ENCODE data around the gene KDM8.

KDM8 gene

DNA sequence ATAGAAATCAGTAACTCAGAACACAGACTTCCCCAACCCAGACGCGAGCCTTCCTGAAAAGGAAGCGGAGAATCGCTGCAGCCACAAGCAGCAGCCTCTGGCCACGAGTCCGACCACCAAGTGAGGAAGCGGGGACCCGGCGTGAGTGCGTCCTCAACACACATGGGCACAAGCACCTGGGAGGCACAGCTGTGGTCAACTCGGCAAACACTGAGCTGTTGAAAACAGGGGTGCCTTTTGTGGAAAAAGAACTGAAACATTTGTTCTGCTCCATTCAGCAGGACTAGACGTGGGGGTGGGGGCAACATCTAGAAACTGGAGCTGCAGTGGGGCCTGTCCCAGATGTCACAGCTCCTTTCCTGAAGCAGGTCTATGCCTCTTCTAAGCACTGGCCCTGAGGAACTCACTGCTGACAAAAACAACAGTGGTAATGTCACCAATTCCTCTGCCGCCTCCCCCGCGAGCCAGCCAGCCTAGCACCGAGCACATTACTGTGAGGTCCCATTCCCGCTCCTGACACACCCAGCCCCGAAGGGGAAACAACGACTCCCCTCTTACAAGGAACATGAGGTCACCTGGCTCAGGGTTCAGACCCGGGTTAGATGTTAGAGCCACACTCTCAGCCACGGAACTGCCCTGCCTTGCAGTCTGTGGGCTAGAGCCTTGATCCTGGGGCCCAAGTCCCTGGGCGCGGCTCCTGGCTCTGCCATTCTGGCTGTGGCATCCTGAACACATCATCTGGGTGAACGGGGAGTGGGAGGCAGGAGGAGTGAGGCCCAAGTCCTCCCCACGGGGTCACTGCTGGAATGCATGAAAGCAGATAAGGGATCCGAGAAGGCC, 29.0 kb downstream of the KDM8 start:
- H3K4me1 ChIP-seq: peaks cover 93 to 100% (median 100%) of the 10 kb centered on the region in 10 experiments
- H4K20me1 ChIP-seq: peaks cover 0 to 16% (median 0%) of the 10 kb centered on the region in 11 experiments; a peak in 2 of 22 replicates
- H3K27ac ChIP-seq: peak overlapping the region; percentile 5 to 83 (median 64); a peak in 19 of 22 replicates
- H3K27me3 ChIP-seq: peaks cover 0 to 8% (median 0%) of the 10 kb centered on the region in 11 experiments; a peak in 2 of 22 replicates
- H3K9me3 ChIP-seq (replicated peaks in 1 of 11): no peaks in the 10 kb centered on the region
- H3K4me2 ChIP-seq: peak overlapping the region; percentile 76 to 94 (median 92)
- H3K36me3 ChIP-seq: peaks cover 0 to 7% (median 0%) of the 10 kb centered on the region in 11 experiments; a peak in 2 of 22 replicates
- H3K9ac ChIP-seq: peak overlapping the region in 10 of 11 experiments; percentile 4 to 75 (median 56); a peak in 18 of 22 replicates
- peak overlapping the region in 6 of 10 experiments; percentile 4 to 41 (median 30); a peak in 9 of 20 replicates for H3K4me3 ChIP-seq
- TF ChIP-seq Cebpa-rat (IDR thresholded peaks at IDR 0.05): no peak

GRCh38 chr16:27232901-27233625, 29.7 kb downstream of the KDM8 start:
- Histone ChIP-seq H3K27me3 (0 out of 22 replicates have a peak, but pooled peaks cover 0 to 5% (median 0%) of the 10 kb centered on the region in 11 experiments), H3K4me1 (peaks cover 93 to 100% (median 100%) of the 10 kb centered on the region in 10 experiments), H3K9me3 (replicated peaks in 1 of 11) (no peaks in the 10 kb centered on the region), H3K36me3 (peaks cover 0 to 7% (median 0%) of the 10 kb centered on the region in 11 experiments; a peak in 2 of 22 replicates), H3K9ac (peak overlapping the region in 7 of 11 experiments; percentile 4 to 75 (median 72); a peak in 14 of 22 replicates), H3K27ac (peak overlapping the region in 9 of 11 experiments; percentile 38 to 83 (median 67); a peak in 16 of 22 replicates), H3K4me2 (peak overlapping the region; percentile 76 to 94 (median 92)), H4K20me1 (peaks cover 0 to 14% (median 0%) of the 10 kb centered on the region in 11 experiments; a peak in 2 of 22 replicates), H3K4me3 (no peak overlapping the region; a peak in 1 of 20 replicates)
- TF ChIP-seq Cebpa-rat (IDR thresholded peaks at IDR 0.05): no peak

GRCh38 chr16:27233731-27234130, 30.4 kb downstream of the KDM8 start:
- Histone ChIP-seq H3K36me3 (peaks cover 0 to 7% (median 0%) of the 10 kb centered on the region in 11 experiments; a peak in 2 of 22 replicates), H3K4me1 (peaks cover 95 to 100% (median 99%) of the 10 kb centered on the region in 10 experiments), H3K4me2 (peak overlapping the region in 10 of 11 experiments; percentile 76 to 94 (median 92); a peak in 18 of 22 replicates), H3K27ac (peak overlapping the region in 5 of 11 experiments; percentile 17 to 83 (median 81); a peak in 9 of 22 replicates), H3K4me3 (no peak overlapping the region), H3K9me3 (replicated peaks in 1 of 11) (no peaks in the 10 kb centered on the region), H4K20me1 (peaks cover 0 to 14% (median 0%) of the 10 kb centered on the region in 11 experiments; a peak in 2 of 22 replicates), H3K9ac (peak overlapping the region in 4 of 11 experiments; percentile 65 to 75 (median 72); a peak in 7 of 22 replicates), H3K27me3 (0 out of 22 replicates have a peak, but pooled peaks cover 0 to 5% (median 0%) of the 10 kb centered on the region in 11 experiments)
- no peak for TF ChIP-seq Cebpa-rat (IDR thresholded peaks at IDR 0.05)

- peak overlapping the region in 10 of 11 experiments; percentile 76 to 94 (median 92); a peak in 21 of 22 replicates for H3K4me2 ChIP-seq
- no peak overlapping the region for H3K4me3 ChIP-seq
- H3K9ac ChIP-seq: peak overlapping the region in 6 of 11 experiments; percentile 27 to 75 (median 72); a peak in 7 of 22 replicates
- peaks cover 0 to 11% (median 0%) of the 10 kb centered on the region in 11 experiments; a peak in 2 of 22 replicates for H4K20me1 ChIP-seq
- H3K27me3 ChIP-seq: 0 out of 22 replicates have a peak, but pooled peaks cover 0 to 5% (median 0%) of the 10 kb centered on the region in 11 experiments
- no peaks in the 10 kb centered on the region for H3K9me3 ChIP-seq (replicated peaks in 1 of 11)
- peaks cover 0 to 7% (median 0%) of the 10 kb centered on the region in 11 experiments; a peak in 2 of 22 replicates for H3K36me3 ChIP-seq
- no peak for TF ChIP-seq Cebpa-rat (IDR thresholded peaks at IDR 0.05)
- H3K27ac ChIP-seq: peak overlapping the region in 7 of 11 experiments; percentile 38 to 83 (median 79); a peak in 13 of 22 replicates
- peaks cover 93 to 100% (median 96%) of the 10 kb centered on the region in 10 experiments for H3K4me1 ChIP-seq
These were observed 30.8 kb downstream of the KDM8 start for GRCh38 chr16:27234171-27234570.

- peaks cover 0 to 7% (median 0%) of the 10 kb centered on the region in 11 experiments; a peak in 2 of 22 replicates for H4K20me1 ChIP-seq
- H3K27me3 ChIP-seq: 0 out of 22 replicates have a peak, but pooled peaks cover 0 to 5% (median 0%) of the 10 kb centered on the region in 11 experiments
- TF ChIP-seq Cebpa-rat (IDR thresholded peaks at IDR 0.05): no peak
- no peak overlapping the region for H3K4me3 ChIP-seq
- peaks cover 0 to 7% (median 0%) of the 10 kb centered on the region in 11 experiments; a peak in 2 of 22 replicates for H3K36me3 ChIP-seq
- peak overlapping the region in 8 of 11 experiments; percentile 24 to 83 (median 78); a peak in 15 of 22 replicates for H3K27ac ChIP-seq
- H3K4me2 ChIP-seq: peak overlapping the region; percentile 76 to 94 (median 92); a peak in 21 of 22 replicates
- H3K4me1 ChIP-seq: peaks cover 89 to 97% (median 91%) of the 10 kb centered on the region in 10 experiments
- H3K9me3 ChIP-seq (replicated peaks in 1 of 11): no peaks in the 10 kb centered on the region
- peak overlapping the region in 7 of 11 experiments; percentile 8 to 75 (median 71); a peak in 9 of 22 replicates for H3K9ac ChIP-seq
These were observed 31.3 kb downstream of the KDM8 start for GRCh38 chr16:27234603-27235002.

DNA sequence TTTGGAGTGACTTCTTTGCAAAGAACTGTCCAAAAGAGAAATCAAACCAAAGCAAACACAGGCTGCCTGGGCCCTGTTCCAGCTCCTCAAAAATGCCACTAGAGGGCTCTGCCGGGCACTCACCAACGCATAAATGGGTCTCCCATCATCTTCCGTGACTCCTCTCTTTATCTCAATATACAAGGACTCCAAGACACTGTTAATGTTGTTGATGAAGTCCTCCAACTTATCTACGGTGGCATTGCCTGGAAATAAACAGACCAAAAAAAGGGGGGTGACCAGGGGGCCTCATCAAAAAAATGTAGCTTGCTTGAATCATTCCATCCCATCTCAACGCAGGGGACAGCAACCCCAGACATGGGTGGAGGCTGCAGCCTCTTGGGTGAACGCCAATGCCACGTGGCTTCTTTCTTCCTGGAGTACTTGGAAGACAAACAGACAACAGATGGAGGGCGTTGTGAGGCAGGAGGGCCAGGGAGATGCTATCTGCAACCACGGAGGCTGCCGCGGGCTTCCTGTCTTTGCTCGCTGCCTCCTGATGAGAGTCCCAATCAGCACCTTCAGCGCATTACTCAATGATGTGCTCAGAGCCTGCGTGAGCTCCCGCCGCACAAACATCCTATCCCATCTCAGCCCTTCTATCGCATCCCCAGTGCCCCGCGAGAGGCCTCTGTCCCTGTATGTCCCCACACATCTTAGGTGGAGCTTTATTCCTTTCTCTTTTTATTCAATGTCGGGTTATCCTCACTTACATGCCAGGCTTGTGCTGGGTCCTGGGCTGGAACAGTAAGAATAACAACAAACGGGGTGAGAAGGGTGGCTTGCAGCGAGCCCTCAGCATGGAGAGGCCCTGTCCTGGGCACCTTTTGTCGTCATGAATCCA, 32.0 kb downstream of the KDM8 start:
- peaks cover 83 to 95% (median 85%) of the 10 kb centered on the region in 10 experiments for H3K4me1 ChIP-seq
- H3K27me3 ChIP-seq: 0 out of 22 replicates have a peak, but pooled peaks cover 0 to 5% (median 0%) of the 10 kb centered on the region in 11 experiments
- H3K27ac ChIP-seq: peak overlapping the region in 10 of 11 experiments; percentile 76 to 84 (median 82); a peak in 21 of 22 replicates
- peak overlapping the region; percentile 76 to 94 (median 92) for H3K4me2 ChIP-seq
- TF ChIP-seq Cebpa-rat (IDR thresholded peaks at IDR 0.05): no peak; a peak in 1 of 22 replicates
- no peaks in the 10 kb centered on the region for H3K9me3 ChIP-seq (replicated peaks in 1 of 11)
- H3K4me3 ChIP-seq: peak overlapping the region in 2 of 10 experiments; percentile 3 to 26; a peak in 2 of 20 replicates
- H4K20me1 ChIP-seq: peaks cover 0 to 2% (median 0%) of the 10 kb centered on the region in 11 experiments; a peak in 1 of 22 replicates
- H3K9ac ChIP-seq: peak overlapping the region; percentile 0 to 75 (median 60); a peak in 20 of 22 replicates
- peaks cover 0 to 7% (median 0%) of the 10 kb centered on the region in 11 experiments; a peak in 2 of 22 replicates for H3K36me3 ChIP-seq

DNA sequence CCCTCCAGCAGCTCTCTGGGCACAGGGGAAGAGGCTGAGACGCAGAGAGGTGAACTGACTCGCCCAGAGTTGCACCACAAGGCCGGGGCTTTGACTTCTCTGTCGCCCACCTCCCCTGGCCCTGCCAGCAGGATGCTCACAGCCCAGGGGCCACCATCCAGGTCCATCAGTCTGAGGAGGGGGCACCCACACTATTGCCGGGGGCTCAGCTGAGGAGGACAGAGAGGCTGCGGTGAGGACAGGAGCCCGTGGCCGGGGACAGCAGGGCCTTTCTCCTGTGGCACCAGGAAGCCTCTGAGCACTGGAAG, 32.6 kb downstream of the KDM8 start:
- peak overlapping the region in 10 of 11 experiments; percentile 76 to 84 (median 82); a peak in 21 of 22 replicates for H3K27ac ChIP-seq
- peak overlapping the region in 10 of 11 experiments; percentile 11 to 75 (median 62); a peak in 19 of 22 replicates for H3K9ac ChIP-seq
- H3K4me3 ChIP-seq: no peak overlapping the region
- H3K9me3 ChIP-seq (replicated peaks in 1 of 11): no peaks in the 10 kb centered on the region
- H3K4me2 ChIP-seq: peak overlapping the region; percentile 76 to 94 (median 92)
- peaks cover 0 to 7% (median 0%) of the 10 kb centered on the region in 11 experiments; a peak in 2 of 22 replicates for H3K36me3 ChIP-seq
- H4K20me1 ChIP-seq: no peaks in the 10 kb centered on the region
- peaks cover 77 to 95% (median 82%) of the 10 kb centered on the region in 10 experiments for H3K4me1 ChIP-seq
- 0 out of 22 replicates have a peak, but pooled peaks cover 0 to 5% (median 0%) of the 10 kb centered on the region in 11 experiments for H3K27me3 ChIP-seq
- TF ChIP-seq Cebpa-rat (IDR thresholded peaks at IDR 0.05): no peak
